SK-N-SH treated with all-trans-retinoic acid at 6 μM for 48 hours (cell line): ENCODE measurements around the gene ALDH3A1.

ENCODE experiments used
- ATAC-seq: fragments of 200-7000 bp; cut with Tn5 transposase; 3 replicates; pipeline ENCODE4 v1.9.1; 2020; ENCODE audit warnings: mild to moderate bottlenecking, moderate library complexity
- BACH2 ChIP-seq: fragments of 250-450 bp; sonication (Bioruptor Pico); IDR thresholded peaks from 2 replicates; pipeline ENCODE4 v1.9.0; 2021; ENCODE audit warnings: mild to moderate bottlenecking, borderline replicate concordance
- CREB5 ChIP-seq: fragments of 250-450 bp; sonication (Bioruptor Pico); IDR thresholded peaks from 2 replicates; pipeline ENCODE4 v1.5.1; 2020; ENCODE audit warnings: low read depth, mild to moderate bottlenecking, moderate library complexity
- CSDC2 ChIP-seq: fragments of 250-450 bp; sonication (Bioruptor Pico); IDR thresholded peaks from 2 replicates; pipeline ENCODE4 v1.5.0; 2020; ENCODE audit warnings: mild to moderate bottlenecking, moderate library complexity
- CSRNP3 ChIP-seq: fragments of 250-450 bp; sonication (Bioruptor Pico); IDR thresholded peaks from 2 replicates; pipeline ENCODE4 v1.5.1; 2021; ENCODE audit warnings: mild to moderate bottlenecking, moderate library complexity
- ESRRG ChIP-seq: fragments of 250-450 bp; sonication (Bioruptor Pico); IDR thresholded peaks from 2 replicates; pipeline ENCODE4 v1.6.1; 2021; ENCODE audit warnings: mild to moderate bottlenecking
- GLIS3 ChIP-seq: fragments of 250-450 bp; sonication (Bioruptor Pico); IDR thresholded peaks from 2 replicates; pipeline ENCODE4 v1.5.0; 2020; ENCODE audit warnings: mild to moderate bottlenecking, moderate library complexity
- ISL1 ChIP-seq: fragments of 250-450 bp; sonication (Bioruptor Pico); IDR thresholded peaks from 2 replicates; pipeline ENCODE4 v2.1.2; 2022; ENCODE audit warnings: mild to moderate bottlenecking, moderate library complexity
- OSR1 ChIP-seq: fragments of 250-450 bp; sonication (Bioruptor Pico); IDR thresholded peaks from 2 replicates; pipeline ENCODE4 v1.8.0; 2022; ENCODE audit warnings: moderate library complexity, mild to moderate bottlenecking, inconsistent platforms
- POU6F1 ChIP-seq: fragments of 250-450 bp; sonication (Bioruptor Pico); IDR thresholded peaks from 2 replicates; pipeline ENCODE4 v1.8.0; 2021; ENCODE audit warnings: low read depth, mild to moderate bottlenecking, moderate library complexity, borderline replicate concordance
- PPARA ChIP-seq: fragments of 250-450 bp; sonication (Bioruptor Pico); IDR thresholded peaks from 2 replicates; pipeline ENCODE4 v1.5.0; 2020; ENCODE audit warnings: mild to moderate bottlenecking, borderline replicate concordance
- RARB ChIP-seq: fragments of 250-450 bp; sonication (Bioruptor Pico); IDR thresholded peaks from 2 replicates; pipeline ENCODE4 v1.8.0; 2021; ENCODE audit warnings: mild to moderate bottlenecking, moderate library complexity
- SNAI2 ChIP-seq: fragments of 250-450 bp; sonication (Bioruptor Pico); IDR thresholded peaks from 2 replicates; pipeline ENCODE4 v1.5.0; 2020; ENCODE audit warnings: mild to moderate bottlenecking, moderate library complexity
- TCF4 ChIP-seq: fragments of 250-450 bp; sonication (Bioruptor Pico); IDR thresholded peaks from 2 replicates; pipeline ENCODE4 v1.8.0; 2021; ENCODE audit warnings: mild to moderate bottlenecking, moderate library complexity, borderline replicate concordance
- TOX ChIP-seq: fragments of 250-450 bp; sonication (Bioruptor Pico); IDR thresholded peaks from 2 replicates; pipeline ENCODE4 v1.8.0; 2021; ENCODE audit warnings: mild to moderate bottlenecking, moderate library complexity, borderline replicate concordance
- TSHZ2 ChIP-seq: fragments of 250-450 bp; sonication (Bioruptor Pico); IDR thresholded peaks from 2 replicates; pipeline ENCODE4 v1.5.0; 2020; ENCODE audit warnings: mild to moderate bottlenecking, moderate library complexity
- ZC3H10 ChIP-seq: fragments of 250-450 bp; sonication (Bioruptor Pico); IDR thresholded peaks from 2 replicates; pipeline ENCODE4 v1.5.1; 2021; ENCODE audit warnings: mild to moderate bottlenecking, moderate library complexity
- ZFP30 ChIP-seq: fragments of 450-650 bp; formaldehyde crosslinking; IDR thresholded peaks from 2 replicates; pipeline ENCODE4 v1.5.0; 2022; ENCODE audit warnings: mild to moderate bottlenecking, moderate library complexity
- ZNF8 ChIP-seq: fragments of 450-650 bp; formaldehyde crosslinking; IDR thresholded peaks from 2 replicates; pipeline ENCODE4 v1.5.0; 2020; ENCODE audit warnings: mild to moderate bottlenecking, moderate library complexity

The ALDH3A1 gene

GRCh38 chr17:19703106-19703827 lies 44.8 kb downstream of the ALDH3A1 start:
- peak; percentile 11 for ATAC-seq
- TF ChIP-seq CSDC2 (no peak), POU6F1 (CRISPR knock-in tag) (no peak), ISL1 (CRISPR knock-in tag) (no peak), TSHZ2 (CRISPR knock-in tag) (no peak), ZC3H10 (no peak), TCF4 (CRISPR knock-in tag) (no peak), CREB5 (CRISPR knock-in tag) (no peak), GLIS3 (CRISPR knock-in tag) (no peak), RARB (CRISPR knock-in tag) (no peak), ESRRG (CRISPR knock-in tag) (no peak), PPARA (CRISPR knock-in tag) (no peak), OSR1 (CRISPR knock-in tag) (no peak), BACH2 (CRISPR knock-in tag) (no peak)
- TF ChIP-seq, all 23 proteins: peak for 0

GRCh38 chr17:19702217-19702641 lies 45.9 kb downstream of the ALDH3A1 start:
- TF ChIP-seq TCF4 (CRISPR knock-in tag) (no peak), GLIS3 (CRISPR knock-in tag) (no peak), OSR1 (CRISPR knock-in tag) (no peak), ESRRG (CRISPR knock-in tag) (no peak), CSDC2 (no peak), PPARA (CRISPR knock-in tag) (no peak), ZC3H10 (no peak), CREB5 (CRISPR knock-in tag) (no peak), SNAI2 (CRISPR knock-in tag) (no peak), TOX (CRISPR knock-in tag) (no peak), RARB (CRISPR knock-in tag) (no peak), ZNF8 (CRISPR knock-in tag) (no peak), BACH2 (CRISPR knock-in tag) (no peak), POU6F1 (CRISPR knock-in tag) (no peak), CSRNP3 (CRISPR knock-in tag) (no peak), ZFP30 (CRISPR knock-in tag) (no peak), TSHZ2 (CRISPR knock-in tag) (no peak)
- no peak for ATAC-seq
